Ovary (tissue), 9 donors: ENCODE data around the gene SPINK1. TPM values are rescaled to one million over a fixed set of nuclear protein-coding genes. Genes with fewer than 3 reads are reported as not detected.
"Not testable (repeated sequence)": the region's sequence is repeated elsewhere in the genome, so short reads cannot be mapped to it uniquely, and the experiment has no call there.

Experiments
- DNase-seq, 5 donors: peaks; one replicate each; pipeline ENCODE4 v3.0.0-alpha.2; 2019 to 2020
- H3K27ac ChIP-seq, 2 donors: fragments of 200-600 bp; one replicate each; pipeline versions ENCODE4 v1.5.1 to v1.8.0; 2019 to 2022
- H3K27me3 ChIP-seq: fragments of 200-600 bp; one replicate; pipeline ENCODE4 v1.8.0; 2022
- H3K36me3 ChIP-seq: fragments of 200-600 bp; sonication (generic); one replicate; pipeline ENCODE4 v1.5.1; 2019
- H3K4me1 ChIP-seq: one replicate; pipeline ENCODE4 v1.8.1; 2013; ENCODE audit warnings: mild to moderate bottlenecking, moderate library complexity; ENCODE audit not compliant: insufficient read depth
- H3K4me3 ChIP-seq: fragments of 200-600 bp; sonication (generic); one replicate; pipeline ENCODE4 v1.5.1; 2017
- H3K9me3 ChIP-seq, 2 donors: fragments of 200-600 bp in 1 of 2; sonication (generic) in 1 of 2; one replicate each; pipeline versions ENCODE4 v1.5.1 to v1.8.1; 2013 to 2019; ENCODE audit warnings: mild to moderate bottlenecking in 1 of 2, moderate library complexity in 1 of 2
- CTCF ChIP-seq, 3 donors: fragments of 450-650 bp in 2 of 3; fragments of 200-600 bp in 1 of 3; IDR thresholded peaks; one replicate each; pipeline versions ENCODE4 v1.5.1 to v1.8.0; 2016 to 2022; ENCODE audit warnings: antibody characterized with exemption in 3 of 3, mild to moderate bottlenecking in 1 of 3
- EP300 ChIP-seq: sonication (generic); formaldehyde crosslinking; IDR thresholded peaks from one replicate; pipeline ENCODE4 v1.6.1; 2017; ENCODE audit warnings: antibody characterized with exemption
- POLR2A ChIP-seq: fragments of 450-650 bp; IDR thresholded peaks from one replicate; pipeline ENCODE4 v1.6.1; 2017; ENCODE audit warnings: antibody characterized with exemption, mild to moderate bottlenecking, moderate library complexity
- WGBS, 3 donors: extraction: QIAGEN DNeasy Blood & Tissue Kit in 1 of 3; methylation state at CpG; one replicate each; pipeline versions ENCODE4 v1.1.5 to v1.1.7; 2013 to 2017; 5-methylcytosine and 5-hydroxymethylcytosine counted together
- intact Hi-C, 4 donors: fragments of 100-400 bp; cut with DNase I; formaldehyde crosslinking; loops; one replicate each; pipeline versions ENCODE4 v1.11.0 to v1.15.1; 2022 to 2023
- polyA plus RNA-seq, 2 donors: library from polyadenylated mRNA; stranded (reverse); fragments of 200-250 nt in 1 of 2; fragments of 350-450 nt in 1 of 2; fragmentation: Illumina TruSeq in 1 of 2; extraction: RNeasy Lipid Tissue Mini Kit (QIAGEN cat#74804) in 1 of 2; gene quantifications; one replicate each; pipeline ENCODE4 v1.2.3, GENCODE V29; 2013 to 2014
- total RNA-seq, 7 donors: library from RNA; depleted of rRNA in 2 of 7; stranded (reverse); fragments of >200 nt in 2 of 7; fragmentation: NEBNext Ultra II Directional in 3 of 7; extraction: Animal tissue kit (Norgen Biotek cat#: 25700) in 3 of 7; gene quantifications; one replicate each; pipeline versions ENCODE4 v1.1.0 to v1.2.4, GENCODE V29; 2016 to 2023
- donor health status: DM: no; HTN: no; CAD: no; lungs with moderate emphysema.
- donor health status: DM: no; HTN: no; CAD: no.
- donor health status: Bipolar disorder and iron deficiency.
- donor health status: DM: yes; HTN: yes; CAD: no.
- donor health status: DM: no; HTN: no; CAD: no.
- donor health status: DM: yes; HTN: yes; CAD: no.

The SPINK1 gene
- total and polyA plus RNA-seq, 9 donors = 13.1 to 24.2 TPM; not detected in 7

- intact Hi-C loops = no loop called here
- Histone ChIP-seq H3K27me3 (no peaks in the 10 kb centered on the region), H3K4me1 (no peaks in the 10 kb centered on the region), H3K36me3 (no peaks in the 10 kb centered on the region), H3K9me3 (no peaks in the 10 kb centered on the region), H3K4me3 (no peak overlapping the region), H3K27ac (no peak overlapping the region)
- no peak for TF ChIP-seq CTCF (IDR thresholded peaks at IDR 0.05)
- no peak for TF ChIP-seq POLR2A
- no peak for TF ChIP-seq EP300
- DNase-seq = no peak
- 67 to 92% (median 79%) methylated on average over 2 of the region's 2 CpGs for WGBS, 3 donors
Measured at GRCh38 chr5:147876626-147877025, 45.2 kb upstream of the SPINK1 start.

GRCh38 chr5:147876141-147876540, 44.7 kb upstream of the SPINK1 start:
- no peak for TF ChIP-seq CTCF (IDR thresholded peaks at IDR 0.05)
- no peak for TF ChIP-seq POLR2A
- TF ChIP-seq EP300 = no peak
- H3K9me3 ChIP-seq = no peaks in the 10 kb centered on the region
- no peak for DNase-seq

GRCh38 chr5:147874910-147875367, 43.5 kb upstream of the SPINK1 start:
- Histone ChIP-seq H3K4me1 (no peaks in the 10 kb centered on the region), H3K4me3 (no peak overlapping the region), H3K27me3 (no peaks in the 10 kb centered on the region), H3K9me3 (no peaks in the 10 kb centered on the region), H3K36me3 (no peaks in the 10 kb centered on the region), H3K27ac (no peak overlapping the region)
- intact Hi-C loops = no loop called here
- DNase-seq = no peak
- WGBS, 3 donors = 26 to 28% (median 28%) methylated on average over 3 of the region's 3 CpGs
- TF ChIP-seq CTCF (IDR thresholded peaks at IDR 0.05) (no peak), EP300 (no peak), POLR2A (no peak)

More at GRCh38 chr5:147876141-147876540, 44.7 kb upstream of the SPINK1 start:
- no peak overlapping the region for H3K27ac ChIP-seq
- no peaks in the 10 kb centered on the region for H3K4me1 ChIP-seq
- intact Hi-C loops = no loop called here
- no peaks in the 10 kb centered on the region for H3K27me3 ChIP-seq
- no peak overlapping the region for H3K4me3 ChIP-seq
- H3K36me3 ChIP-seq = no peaks in the 10 kb centered on the region

- H3K27me3 ChIP-seq, H3K27ac ChIP-seq, H3K4me3 ChIP-seq, H3K4me1 ChIP-seq, H3K9me3 ChIP-seq, intact Hi-C loops, DNase-seq, H3K36me3 ChIP-seq: not testable (repeated sequence)
- WGBS, 3 donors = 68 to 75% (median 70%) methylated on average over 6 to 8 of the region's 8 CpGs
Measured at GRCh38 chr5:147874118-147874875, 42.8 kb upstream of the SPINK1 start.

GRCh38 chr5:147872744-147873435, 41.4 kb upstream of the SPINK1 start:
- H3K9me3 ChIP-seq, H3K4me3 ChIP-seq, H3K4me1 ChIP-seq, H3K27ac ChIP-seq, DNase-seq, intact Hi-C loops, H3K27me3 ChIP-seq, H3K36me3 ChIP-seq: not testable (repeated sequence)
- 68 to 71% (median 71%) methylated on average over 16 of the region's 16 CpGs for WGBS, 3 donors

GRCh38 chr5:147871980-147872549, 40.6 kb upstream of the SPINK1 start:
- WGBS, 3 donors = 90 to 96% (median 94%) methylated on average over 17 to 18 of the region's 18 CpGs
- H3K4me3 ChIP-seq, H3K27ac ChIP-seq, DNase-seq, H3K27me3 ChIP-seq, H3K36me3 ChIP-seq, H3K4me1 ChIP-seq, intact Hi-C loops, H3K9me3 ChIP-seq: not testable (repeated sequence)

- H3K27ac ChIP-seq, DNase-seq, intact Hi-C loops, H3K4me3 ChIP-seq, H3K27me3 ChIP-seq, H3K4me1 ChIP-seq, H3K9me3 ChIP-seq, H3K36me3 ChIP-seq: not testable (repeated sequence)
- WGBS, 3 donors = 53 to 58% (median 56%) methylated on average over 6 of the region's 6 CpGs
Measured at GRCh38 chr5:147869892-147870291, 38.4 kb upstream of the SPINK1 start.
